AG10803 (cell line): ENCODE measurements around the gene CERS6.
A peak's percentile ranks its signal among the peaks of the same experiment; 100 is the strongest.

Experiments used
- DNase-seq: peaks from one replicate; pipeline ENCODE4 v3.0.0; 2010; ENCODE audit warnings: low read depth
- H3K4me3 ChIP-seq: 2 replicates; pipeline ENCODE4 v1.5.1; 2011; ENCODE audit warnings: mild to moderate bottlenecking, low read length, control low read depth
- CTCF ChIP-seq: conservative IDR thresholded peaks from 2 replicates; pipeline ENCODE4 v1.5.1; 2011; ENCODE audit warnings: mild to moderate bottlenecking, low read length, control low read depth, inconsistent platforms

CERS6 gene

DNA sequence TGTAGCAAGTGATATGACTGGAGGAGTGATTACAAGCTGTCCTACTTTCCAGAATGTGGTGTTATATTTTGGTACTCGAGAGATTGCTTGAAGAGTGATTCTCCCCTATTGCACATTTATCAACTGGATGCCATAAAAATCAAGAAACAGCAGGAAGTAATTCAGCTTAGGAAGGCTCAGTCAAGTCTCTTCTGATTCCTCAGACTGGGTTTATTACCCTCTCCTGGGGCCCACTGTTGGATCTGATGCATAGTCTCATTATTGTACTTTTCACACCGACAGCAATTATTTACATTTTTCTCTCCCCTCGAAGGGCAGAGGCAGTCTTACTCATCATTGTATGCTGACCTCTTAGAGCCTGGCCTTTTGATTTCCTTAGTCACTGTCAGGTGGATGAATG, 355.6 kb downstream of the CERS6 start:
- TF ChIP-seq CTCF, result no peak
- no peak for DNase-seq

GRCh38 chr2:168814046-168814445, 358.0 kb downstream of the CERS6 start:
- DNase-seq, result no peak
- TF ChIP-seq CTCF, result no peak
- no peak overlapping the region for H3K4me3 ChIP-seq

More for the DNA sequence above, 355.6 kb downstream of the CERS6 start:
- no peak overlapping the region for H3K4me3 ChIP-seq

DNA sequence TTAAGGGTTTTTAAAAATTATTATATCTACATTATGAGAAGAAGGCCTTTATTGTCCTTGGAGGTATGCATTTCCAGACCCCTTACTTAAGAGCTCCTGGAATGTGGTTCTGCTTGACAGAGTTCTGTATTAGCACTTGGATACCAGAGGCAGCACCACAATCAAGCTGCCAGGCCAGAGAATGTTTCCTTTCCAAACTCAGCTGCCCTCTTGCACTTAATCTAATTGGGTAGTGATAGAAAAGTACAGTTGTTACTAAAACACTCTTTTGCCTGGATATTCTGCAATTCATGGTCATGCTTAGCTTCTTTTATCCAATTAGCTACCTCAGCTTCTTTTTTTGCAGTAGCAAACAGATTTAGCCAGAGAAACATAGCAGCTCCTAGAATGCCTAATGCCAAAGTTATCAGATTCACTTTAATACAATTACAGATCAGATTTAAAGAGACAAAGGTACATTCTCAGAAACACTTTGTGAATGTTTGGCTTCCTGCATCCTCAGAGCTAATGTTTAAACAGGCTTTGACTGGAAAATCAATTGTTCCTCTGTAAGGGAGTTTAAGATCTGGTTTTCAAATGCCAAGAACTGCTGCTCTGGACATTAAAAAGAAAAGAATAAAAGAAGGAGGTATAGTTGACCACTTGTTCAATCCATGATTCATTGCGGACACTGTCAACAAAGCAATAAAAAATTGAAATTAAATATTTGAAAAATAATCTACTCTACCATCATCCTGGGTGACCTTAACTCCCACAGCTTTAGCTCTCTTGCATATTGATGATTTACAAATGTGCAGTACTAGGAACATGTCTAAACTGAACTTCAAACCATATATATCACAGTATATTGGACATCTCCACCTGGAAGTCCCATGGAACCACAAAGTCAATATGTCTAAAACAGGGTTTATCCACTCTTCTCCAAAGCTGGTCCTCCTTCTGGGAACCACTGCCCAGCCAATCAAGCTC, 359.2 kb downstream of the CERS6 start:
- no peak overlapping the region for H3K4me3 ChIP-seq
- no peak for TF ChIP-seq CTCF
- peak; percentile 27 for DNase-seq

- no peak overlapping the region for H3K4me3 ChIP-seq
- no peak for TF ChIP-seq CTCF
- DNase-seq, result peak; percentile 91
These were observed 360.3 kb downstream of the CERS6 start for GRCh38 chr2:168816369-168816768.

DNA sequence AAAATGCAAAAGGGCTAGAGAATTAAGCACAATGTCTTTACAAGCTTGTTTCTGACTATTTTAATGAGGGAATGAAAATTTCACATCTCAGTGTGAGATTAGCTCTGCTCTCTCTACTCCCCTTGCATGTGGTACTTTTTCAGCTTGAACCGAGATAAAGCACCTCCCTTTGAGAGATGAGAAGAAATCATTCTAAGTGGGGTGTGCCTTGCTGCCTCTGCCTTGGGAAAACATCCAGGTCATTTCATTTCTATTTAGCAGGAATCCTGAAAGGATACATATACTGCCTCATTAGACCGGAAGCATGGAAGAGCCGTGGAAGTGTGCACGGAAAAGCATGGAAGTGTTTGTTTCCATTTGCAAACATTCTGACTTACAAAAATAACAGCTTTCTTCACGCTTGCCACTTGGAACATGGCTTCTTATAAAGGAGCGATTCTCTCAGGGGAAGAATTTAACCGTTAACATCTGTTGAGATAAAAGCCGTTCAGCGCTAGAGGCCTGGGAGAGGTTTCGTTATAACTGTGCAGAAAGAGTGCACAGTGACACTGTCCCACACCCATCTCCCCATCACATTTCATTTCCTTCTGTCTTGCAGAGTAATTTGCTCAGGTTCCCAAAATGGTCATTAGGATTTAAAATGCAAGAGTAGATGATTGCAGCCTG, 363.1 kb downstream of the CERS6 start:
- peak overlapping the region; percentile 15 for H3K4me3 ChIP-seq
- no peak for TF ChIP-seq CTCF
- DNase-seq, result peak; percentile 5

DNA sequence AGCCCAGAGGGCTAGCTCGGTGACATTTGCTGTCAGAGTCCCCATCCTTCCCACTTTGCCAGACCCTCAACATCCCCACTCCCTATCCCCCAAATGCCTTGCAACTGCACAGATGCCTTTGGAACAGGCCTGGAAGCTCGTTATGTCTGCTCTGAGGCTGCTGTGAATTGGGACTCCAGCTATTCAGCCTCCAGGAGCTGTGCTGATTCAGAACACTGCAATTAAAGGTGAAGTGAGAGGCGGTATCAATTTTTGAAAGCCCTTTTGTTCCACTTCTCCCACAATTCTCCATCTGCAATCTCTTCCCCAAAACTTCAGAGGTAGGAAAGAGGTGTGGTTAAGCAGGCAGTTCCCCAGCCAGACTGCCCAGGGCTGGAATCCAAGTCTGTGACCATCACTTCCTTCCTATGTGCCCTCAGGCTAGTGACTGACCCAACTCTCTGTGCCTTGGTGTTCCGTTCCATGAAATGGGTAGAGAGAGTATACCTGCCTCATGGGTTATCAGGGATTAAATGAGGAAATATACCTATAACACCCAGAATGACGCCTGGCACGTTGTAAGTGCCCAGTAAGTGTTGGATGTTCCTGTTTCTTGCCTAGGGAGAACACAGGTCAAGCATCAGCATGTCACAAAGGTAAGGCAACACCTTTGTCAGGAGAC, 363.9 kb downstream of the CERS6 start:
- no peak for TF ChIP-seq CTCF
- DNase-seq, result no peak
- no peak overlapping the region for H3K4me3 ChIP-seq
